Panc1 (cell line): ENCODE results near the gene MAP1B. TPM values are rescaled to one million over a fixed set of nuclear protein-coding genes. Genes with fewer than 3 reads are reported as not detected.

Source experiments
- ATAC-seq: fragments of 200-7000 bp; cut with Tn5 transposase; 2 replicates; pipeline ENCODE4 v1.9.1; 2020; ENCODE audit warnings: mild to moderate bottlenecking, moderate library complexity
- BruUV-seq: library from RNA; stranded (reverse); fragments of 400-500 nt; replicated peaks from 2 replicates; lab custom pipeline; 2021; lab: Mats Ljungman, UMichigan
- CTCF ChIA-PET: fragments of 300-600 bp; sonication (Branson Sonifier 250); formaldehyde crosslinking; loops from one replicate; lab custom pipeline; 2022; ENCODE audit warnings: antibody characterized with exemption; lab: Charles Lee
- POLR2A ChIA-PET: fragments of 300-600 bp; sonication (Branson Sonifier 250); formaldehyde crosslinking; loops from one replicate; lab custom pipeline; 2022; ENCODE audit warnings: antibody characterized with exemption; lab: Charles Lee
- DNase-seq: peaks from one replicate; pipeline ENCODE4 v3.0.0-alpha.2; 2010; ENCODE audit warnings: low read depth, low spot score
- H3K27ac ChIP-seq: 2 replicates; pipeline ENCODE4 v1.5.1; 2011; ENCODE audit warnings: mild to moderate bottlenecking, low read length, inconsistent platforms
- H3K27me3 ChIP-seq: fragments of 200-500 bp; sonication (Bioruptor generic); 2 replicates; pipeline ENCODE4 v1.6.0; 2014; ENCODE audit warnings: low read length, inconsistent platforms; ENCODE audit not compliant: control insufficient read depth, insufficient read depth
- H3K36me3 ChIP-seq: fragments of 200-500 bp; sonication (Bioruptor generic); 2 replicates; pipeline ENCODE4 v1.5.1; 2014; ENCODE audit warnings: inconsistent platforms, mild to moderate bottlenecking, low read length, moderate library complexity; ENCODE audit not compliant: control insufficient read depth, insufficient read depth
- H3K4me1 ChIP-seq: 2 replicates; pipeline ENCODE4 v1.5.1; 2011; ENCODE audit warnings: inconsistent platforms, mild to moderate bottlenecking, low read length, moderate library complexity; ENCODE audit not compliant: control insufficient read depth, insufficient read depth
- H3K4me3 ChIP-seq, 2 experiments: 2 replicates each; pipeline ENCODE4 v1.5.1; 2011 to 2012; ENCODE audit warnings: low read depth in 2 of 2, low read length in 2 of 2, mild to moderate bottlenecking in 2 of 2, inconsistent platforms in 1 of 2, moderate library complexity in 1 of 2
- H3K9me3 ChIP-seq: fragments of 200-500 bp; sonication (Bioruptor generic); 2 replicates; pipeline ENCODE4 v1.5.1; 2014; ENCODE audit warnings: low read depth, mild to moderate bottlenecking, inconsistent platforms, low read length, moderate library complexity; ENCODE audit not compliant: control insufficient read depth, insufficient read depth
- POLR2AphosphoS5 ChIP-seq: IDR thresholded peaks from 2 replicates; pipeline ENCODE4 v1.6.1; 2012; ENCODE audit warnings: mild to moderate bottlenecking, low read depth, low read length, moderate library complexity
- SIN3A ChIP-seq: IDR thresholded peaks from 2 replicates; pipeline ENCODE4 v1.6.1; 2012; ENCODE audit warnings: low read depth, mild to moderate bottlenecking, low read length, moderate library complexity, borderline replicate concordance; ENCODE audit not compliant: insufficient read depth
- TCF7L2 ChIP-seq: IDR thresholded peaks from 2 replicates; pipeline ENCODE4 v1.6.1; 2011; ENCODE audit warnings: mild to moderate bottlenecking, low read depth, low read length, inconsistent platforms
- in situ Hi-C: cut with HindIII; loops from 2 replicates; pipeline ENCODE4 v1.10.0; 2016; ENCODE audit warnings: low sequenced_read_pairs, low pct_unique_long_range_greater_than_20kb
- intact Hi-C: fragments of 100-400 bp; cut with micrococcal nuclease; formaldehyde crosslinking; loops from one replicate; pipeline ENCODE4 v1.10.0; 2022; ENCODE audit not compliant: unreplicated experiment
- total RNA-seq: library from RNA; stranded (reverse); gene quantifications from one replicate; pipeline ENCODE4 v1.2.1, GENCODE V29; 2021; ENCODE audit not compliant: unreplicated experiment
- TF ChIP-seq, protein P1 (sequence below), 2 experiments: IDR thresholded peaks; 2 replicates each; pipeline ENCODE4 v1.6.1; 2011 to 2012; ENCODE audit warnings: low read depth in 2 of 2, control low read depth in 1 of 2, low read length in 1 of 2, mild to moderate bottlenecking in 1 of 2, moderate library complexity in 1 of 2; ENCODE audit not compliant: insufficient read depth in 1 of 2
- TF ChIP-seq, protein P2 (sequence below): fragments of 450-650 bp; IDR thresholded peaks from 2 replicates; pipeline ENCODE4 v1.5.1; 2017; ENCODE audit warnings: mild to moderate bottlenecking

MAP1B gene
- total RNA-seq, 1 experiment from 2014 or later: 82.3 TPM

DNA sequence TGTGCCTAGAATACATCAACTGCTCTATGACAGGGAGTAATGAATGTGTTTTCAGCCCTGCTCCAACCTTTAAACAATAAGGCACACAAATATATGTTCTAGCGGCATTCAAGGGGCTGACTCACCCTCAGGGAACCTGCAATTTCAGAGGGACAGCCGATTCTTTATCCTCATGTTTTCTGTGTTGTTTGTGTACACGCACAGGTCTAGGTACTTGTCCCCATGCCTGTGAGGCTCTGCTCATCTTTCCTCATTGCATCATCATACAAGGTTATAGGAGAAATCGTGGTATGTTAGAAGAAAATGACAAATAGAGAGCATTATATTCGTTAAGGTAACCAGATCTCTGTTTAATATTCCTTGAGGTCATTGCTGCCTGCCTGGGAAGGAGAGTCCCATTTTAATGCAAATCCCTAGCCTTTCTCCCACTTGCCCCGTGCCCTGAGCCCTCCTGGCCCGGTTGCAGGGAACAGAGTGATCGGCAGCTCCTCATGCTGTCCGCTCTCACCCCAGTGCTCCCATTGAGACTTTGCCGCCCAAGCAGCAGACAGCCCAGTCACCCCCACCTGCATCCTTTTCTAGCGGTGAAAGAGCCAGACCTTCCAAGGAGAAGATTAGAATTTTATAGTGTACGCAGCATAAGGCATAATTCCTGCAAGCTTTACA, 14.6 kb downstream of the MAP1B start:
- intact Hi-C loops (no loop called here), in situ Hi-C loops (no loop called here)
- Histone ChIP-seq H3K4me3 (no peak overlapping the region), H3K4me1 (no peaks in the 10 kb centered on the region), H3K27me3 (no peaks in the 10 kb centered on the region), H3K36me3 (peaks cover 6% of the 10 kb centered on the region; the same call in 1 of the 2 replicates), H3K9me3 (no peaks in the 10 kb centered on the region), H3K27ac (no peak overlapping the region)
- DNase-seq (no peak), ATAC-seq (no peak)
- TF ChIP-seq SIN3A (no peak), TCF7L2 (no peak), POLR2AphosphoS5 (no peak)
- TF ChIP-seq, protein P1, sequence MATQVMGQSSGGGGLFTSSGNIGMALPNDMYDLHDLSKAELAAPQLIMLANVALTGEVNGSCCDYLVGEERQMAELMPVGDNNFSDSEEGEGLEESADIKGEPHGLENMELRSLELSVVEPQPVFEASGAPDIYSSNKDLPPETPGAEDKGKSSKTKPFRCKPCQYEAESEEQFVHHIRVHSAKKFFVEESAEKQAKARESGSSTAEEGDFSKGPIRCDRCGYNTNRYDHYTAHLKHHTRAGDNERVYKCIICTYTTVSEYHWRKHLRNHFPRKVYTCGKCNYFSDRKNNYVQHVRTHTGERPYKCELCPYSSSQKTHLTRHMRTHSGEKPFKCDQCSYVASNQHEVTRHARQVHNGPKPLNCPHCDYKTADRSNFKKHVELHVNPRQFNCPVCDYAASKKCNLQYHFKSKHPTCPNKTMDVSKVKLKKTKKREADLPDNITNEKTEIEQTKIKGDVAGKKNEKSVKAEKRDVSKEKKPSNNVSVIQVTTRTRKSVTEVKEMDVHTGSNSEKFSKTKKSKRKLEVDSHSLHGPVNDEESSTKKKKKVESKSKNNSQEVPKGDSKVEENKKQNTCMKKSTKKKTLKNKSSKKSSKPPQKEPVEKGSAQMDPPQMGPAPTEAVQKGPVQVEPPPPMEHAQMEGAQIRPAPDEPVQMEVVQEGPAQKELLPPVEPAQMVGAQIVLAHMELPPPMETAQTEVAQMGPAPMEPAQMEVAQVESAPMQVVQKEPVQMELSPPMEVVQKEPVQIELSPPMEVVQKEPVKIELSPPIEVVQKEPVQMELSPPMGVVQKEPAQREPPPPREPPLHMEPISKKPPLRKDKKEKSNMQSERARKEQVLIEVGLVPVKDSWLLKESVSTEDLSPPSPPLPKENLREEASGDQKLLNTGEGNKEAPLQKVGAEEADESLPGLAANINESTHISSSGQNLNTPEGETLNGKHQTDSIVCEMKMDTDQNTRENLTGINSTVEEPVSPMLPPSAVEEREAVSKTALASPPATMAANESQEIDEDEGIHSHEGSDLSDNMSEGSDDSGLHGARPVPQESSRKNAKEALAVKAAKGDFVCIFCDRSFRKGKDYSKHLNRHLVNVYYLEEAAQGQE (IDR thresholded peaks at IDR 0.05; ENCODE audit: insufficient read depth in 1 of 2, low read depth in 2 of 2, low read length in 1 of 2): no peak
- ChIA-PET POLR2A (interaction anchor here (0.8 kb wide), 1 partner anchor 9 kb away, joined by 6 read pairs; no protein-coding TSS in a partner anchor), CTCF (no interaction called here)
- no TSS peak for BruUV-seq

DNA sequence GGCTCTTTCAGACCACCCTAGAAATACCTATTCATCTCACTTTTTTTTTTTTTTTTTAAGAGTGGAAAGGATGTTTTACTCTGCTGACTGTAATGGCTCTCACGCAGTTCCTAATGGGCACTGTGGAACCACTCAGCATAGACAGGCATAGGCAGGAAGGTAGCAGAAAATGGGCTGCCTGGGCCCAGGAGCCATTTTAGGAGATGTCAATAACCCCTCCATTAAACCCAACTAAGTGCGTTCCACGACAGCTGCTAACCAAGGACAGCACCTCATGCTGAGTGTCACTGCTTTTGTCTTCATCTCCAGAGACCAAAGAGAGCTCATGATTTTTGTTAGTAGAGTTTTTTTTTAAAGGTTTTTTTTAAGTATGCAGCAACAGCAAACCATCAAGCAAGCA, 15.3 kb downstream of the MAP1B start:
- POLR2A ChIA-PET: interaction anchor here (0.8 kb wide), 1 partner anchor 9 kb away, joined by 6 read pairs; no protein-coding TSS in a partner anchor
- DNase-seq: no peak
- ATAC-seq: no peak
- BruUV-seq: no TSS peak
- Histone ChIP-seq H3K36me3 (peaks cover 2% of the 10 kb centered on the region; the same call in 1 of the 2 replicates), H3K27me3 (no peaks in the 10 kb centered on the region), H3K4me1 (no peaks in the 10 kb centered on the region), H3K9me3 (no peaks in the 10 kb centered on the region), H3K4me3 (no peak overlapping the region), H3K27ac (no peak overlapping the region)
- intact Hi-C loops: no loop called here
- TF ChIP-seq, protein P1 (IDR thresholded peaks at IDR 0.05; ENCODE audit: insufficient read depth in 1 of 2, low read depth in 2 of 2, low read length in 1 of 2): no peak
- TF ChIP-seq POLR2AphosphoS5 (no peak), TCF7L2 (no peak), SIN3A (no peak)
- TF ChIP-seq, protein P2, sequence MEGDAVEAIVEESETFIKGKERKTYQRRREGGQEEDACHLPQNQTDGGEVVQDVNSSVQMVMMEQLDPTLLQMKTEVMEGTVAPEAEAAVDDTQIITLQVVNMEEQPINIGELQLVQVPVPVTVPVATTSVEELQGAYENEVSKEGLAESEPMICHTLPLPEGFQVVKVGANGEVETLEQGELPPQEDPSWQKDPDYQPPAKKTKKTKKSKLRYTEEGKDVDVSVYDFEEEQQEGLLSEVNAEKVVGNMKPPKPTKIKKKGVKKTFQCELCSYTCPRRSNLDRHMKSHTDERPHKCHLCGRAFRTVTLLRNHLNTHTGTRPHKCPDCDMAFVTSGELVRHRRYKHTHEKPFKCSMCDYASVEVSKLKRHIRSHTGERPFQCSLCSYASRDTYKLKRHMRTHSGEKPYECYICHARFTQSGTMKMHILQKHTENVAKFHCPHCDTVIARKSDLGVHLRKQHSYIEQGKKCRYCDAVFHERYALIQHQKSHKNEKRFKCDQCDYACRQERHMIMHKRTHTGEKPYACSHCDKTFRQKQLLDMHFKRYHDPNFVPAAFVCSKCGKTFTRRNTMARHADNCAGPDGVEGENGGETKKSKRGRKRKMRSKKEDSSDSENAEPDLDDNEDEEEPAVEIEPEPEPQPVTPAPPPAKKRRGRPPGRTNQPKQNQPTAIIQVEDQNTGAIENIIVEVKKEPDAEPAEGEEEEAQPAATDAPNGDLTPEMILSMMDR: no peak
- CTCF ChIA-PET: no interaction called here
- in situ Hi-C loops: no loop called here
